Urothelium cell line (cell line): Measurements from ENCODE around the gene MYO1A.
A peak's percentile ranks its signal among the peaks of the same experiment; 100 is the strongest.
"Not testable (repeated sequence)": the region's sequence is repeated elsewhere in the genome, so short reads cannot be mapped to it uniquely, and the experiment has no call there.

Source experiments
- DNase-seq: peaks from one replicate; pipeline ENCODE4 v3.0.0; 2011; ENCODE audit warnings: low spot score, mixed read lengths
- FAIRE-seq: peaks from 2 replicates; lab custom pipeline; 2011; peaks lifted over from hg19 to GRCh38; lab: Jason Lieb, UNC

The MYO1A gene

GRCh38 chr12:57019983-57020719 lies 29.8 kb downstream of the MYO1A start:
- DNase-seq (no peak), FAIRE-seq (no peak)

GRCh38 chr12:57018906-57019305 lies 31.0 kb downstream of the MYO1A start:
- DNase-seq (no peak), FAIRE-seq (no peak)

DNA sequence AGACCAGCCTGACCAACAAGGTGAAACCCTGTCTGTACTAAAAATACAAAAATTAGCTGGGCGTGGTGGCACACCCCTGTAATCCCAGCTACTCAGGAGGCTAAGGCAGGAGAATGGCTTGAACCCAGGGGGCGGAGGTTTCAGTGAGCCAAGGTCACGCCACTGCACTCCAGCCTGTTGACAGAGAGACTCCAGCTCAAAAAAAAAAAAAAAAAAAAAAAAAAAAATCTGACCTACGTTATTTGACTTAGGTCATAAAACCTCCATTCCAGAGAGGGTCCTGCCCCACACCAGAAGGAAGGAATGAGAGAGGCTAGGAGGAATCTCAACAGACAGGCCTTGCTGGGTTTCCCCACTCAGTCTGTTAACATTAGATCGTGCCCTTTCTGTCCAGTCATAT lies 31.6 kb downstream of the MYO1A start:
- not testable (repeated sequence) for FAIRE-seq, DNase-seq

- FAIRE-seq (no peak), DNase-seq (no peak)
Observed at GRCh38 chr12:57016348-57016747, 33.6 kb downstream of the MYO1A start, which contains the start of gene TAC3. TSS of gene TAC3 (minus strand) at chr12:57016529. CDS start at chr12:57015797, 732 bp downstream.

GRCh38 chr12:57012600-57013465 lies 37.1 kb downstream of the MYO1A start:
- DNase-seq (no peak), FAIRE-seq (no peak)

- DNase-seq, result no peak
- no peak for FAIRE-seq
Observed at GRCh38 chr12:57011438-57012424, 38.2 kb downstream of the MYO1A start.

GRCh38 chr12:57010627-57011247 lies 39.2 kb downstream of the MYO1A start:
- DNase-seq (no peak), FAIRE-seq (no peak)

DNA sequence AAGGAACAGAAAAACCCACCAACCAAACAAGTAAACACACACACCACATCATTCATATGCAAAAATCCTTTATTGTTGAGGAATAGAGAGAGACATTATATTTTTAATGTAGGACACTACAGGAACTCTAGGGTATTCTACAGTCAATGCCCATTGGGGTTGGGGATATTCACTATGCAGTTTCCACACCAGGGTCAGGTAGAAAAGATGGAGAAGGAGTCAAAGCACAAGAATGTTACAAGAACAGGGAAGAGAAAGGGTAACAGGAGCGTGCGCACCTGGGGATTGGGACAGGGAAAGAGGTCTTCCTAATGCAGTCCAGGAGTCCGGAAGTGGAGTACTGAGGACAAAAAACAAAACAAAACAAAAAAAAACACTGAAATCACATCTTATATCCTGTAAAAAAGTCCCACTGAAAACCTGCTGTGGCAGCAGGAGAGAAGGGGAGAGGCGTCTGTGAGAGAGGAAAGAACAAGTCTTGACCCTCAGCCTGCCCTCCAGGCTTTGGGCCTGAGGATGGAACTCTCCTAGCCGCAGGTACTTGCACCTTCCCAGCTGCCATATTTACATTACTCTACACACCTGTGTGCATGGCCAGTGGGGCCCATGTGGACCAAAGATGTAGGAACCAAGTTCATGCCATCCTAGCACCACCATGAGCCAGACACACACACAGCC lies 39.8 kb downstream of the MYO1A start:
- DNase-seq (no peak), FAIRE-seq (no peak)

DNA sequence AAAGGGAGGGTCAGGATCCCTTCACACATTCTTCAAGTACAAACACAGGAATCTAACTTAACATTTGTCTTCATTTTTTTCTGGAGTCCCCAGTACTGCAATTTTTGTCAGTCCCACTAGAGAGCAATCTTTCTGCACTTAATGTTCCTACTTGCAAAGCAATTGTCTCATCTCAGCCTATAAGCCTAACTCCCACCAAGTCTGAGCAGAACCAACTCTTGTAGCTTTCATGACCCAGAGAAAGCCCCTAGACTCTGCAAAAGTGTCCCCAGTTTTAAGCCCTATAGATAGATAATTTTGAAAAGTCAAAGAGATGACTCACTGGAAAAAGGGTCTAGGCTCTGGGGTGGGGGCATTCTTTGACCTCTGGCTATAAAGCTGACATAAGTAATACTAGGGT lies 41.8 kb downstream of the MYO1A start:
- DNase-seq (peak; percentile 46), FAIRE-seq (no peak)

DNA sequence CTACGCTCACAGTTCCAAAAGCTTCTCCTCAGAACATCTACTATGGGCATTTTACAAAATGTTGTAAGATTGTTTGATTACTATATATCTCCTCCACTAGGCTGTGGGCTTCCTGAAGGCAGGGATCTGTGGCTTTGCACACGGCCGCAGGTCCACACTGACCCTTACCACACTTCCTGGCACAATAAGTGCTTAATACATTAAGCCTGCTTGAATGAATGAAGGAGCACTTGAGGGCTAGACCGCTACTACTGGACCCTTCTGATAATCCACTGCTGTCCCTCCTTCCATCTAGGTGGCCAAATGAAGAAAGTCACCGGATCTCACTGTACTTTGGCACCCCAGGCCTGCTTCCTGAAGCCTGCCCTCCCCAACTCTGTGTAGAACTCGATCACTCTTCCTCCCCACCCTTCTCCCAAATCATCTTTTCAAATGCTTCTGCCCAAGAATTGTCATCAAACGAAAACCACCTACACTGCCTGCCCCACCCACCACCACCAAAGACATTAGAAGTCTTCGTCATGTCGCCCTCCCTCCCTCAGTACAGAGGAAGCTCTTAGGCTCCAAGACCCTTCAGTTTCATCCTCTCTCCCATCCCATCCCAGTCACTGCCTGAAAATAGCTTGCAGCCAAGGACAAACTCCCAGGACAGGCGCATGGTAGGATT lies 43.0 kb downstream of the MYO1A start:
- FAIRE-seq (no peak), DNase-seq (no peak)

DNA sequence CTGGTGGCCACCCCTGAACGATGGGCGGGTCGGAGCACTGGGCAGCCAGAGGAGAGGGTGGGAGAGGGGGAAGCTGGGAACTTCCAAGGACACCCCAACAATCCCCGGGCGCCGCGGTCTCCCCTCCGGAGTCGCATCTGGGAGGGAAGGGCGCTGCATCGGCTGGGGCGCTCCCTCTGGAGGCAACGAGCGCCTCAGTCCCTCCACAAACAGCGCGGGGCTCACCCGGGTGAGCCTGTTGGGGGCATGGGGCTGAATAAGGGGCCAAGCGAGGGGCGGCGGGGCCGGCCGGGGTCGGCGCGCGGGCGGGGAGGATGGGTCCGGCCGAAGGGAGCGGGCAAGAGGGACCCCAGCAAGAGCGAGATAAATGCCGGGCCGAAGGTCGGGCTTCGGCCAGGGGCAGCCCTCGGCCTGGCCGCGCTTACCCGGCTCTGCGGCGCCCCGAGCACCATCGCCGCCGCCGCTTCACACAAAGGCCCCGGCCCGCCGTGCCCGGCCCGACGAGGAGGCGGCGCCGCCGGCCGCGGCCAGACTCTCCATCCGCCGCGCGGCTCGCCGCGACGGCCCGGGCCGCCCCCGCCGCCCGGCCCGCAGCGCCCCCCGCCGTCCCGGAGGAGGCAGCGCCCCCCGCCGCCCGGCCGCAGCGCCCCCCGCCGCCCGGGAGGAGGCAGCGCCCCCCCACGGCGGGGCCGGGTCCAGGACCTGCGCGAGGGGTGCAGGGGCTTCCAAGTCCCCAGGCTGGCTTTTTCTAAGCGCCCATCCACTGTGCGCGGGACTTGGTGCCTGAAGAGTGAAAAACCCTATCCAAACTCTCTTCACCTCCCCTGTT lies 43.7 kb downstream of the MYO1A start, which contains the start of gene ZBTB39:
ZBTB39 (minus strand) TSS at position 567 of the 829 bp plus-strand sequence. CDS start 1,629 bp downstream, outside the sequence.
- FAIRE-seq, result no peak
- peak; percentile 96 for DNase-seq

- FAIRE-seq, result no peak
- no peak for DNase-seq
Observed at GRCh38 chr12:57004651-57005050, 45.3 kb downstream of the MYO1A start.

GRCh38 chr12:57003395-57003794 lies 46.5 kb downstream of the MYO1A start:
- DNase-seq (no peak), FAIRE-seq (no peak)

- peak; percentile 76 for DNase-seq
- FAIRE-seq, result no peak
Observed at GRCh38 chr12:57001448-57001906, 48.5 kb downstream of the MYO1A start.

DNA sequence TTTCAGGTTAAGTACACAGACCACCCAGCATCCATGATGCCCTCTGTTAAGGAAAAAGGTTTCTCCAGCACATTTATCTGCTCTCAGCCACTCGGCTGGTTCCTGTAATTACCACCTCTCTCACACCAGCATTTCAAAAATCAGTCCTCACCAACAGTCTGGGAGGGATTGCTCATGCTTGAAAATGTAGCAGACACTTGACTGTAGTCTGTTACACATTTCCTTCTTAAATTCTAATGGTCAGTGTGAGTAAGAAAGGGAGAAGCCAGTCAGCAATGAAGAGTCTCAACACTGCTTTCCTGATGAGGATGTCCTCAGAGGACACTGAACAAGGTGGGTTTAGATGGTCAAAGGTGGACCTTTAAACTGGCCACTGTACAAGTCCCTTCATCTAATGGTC lies 49.5 kb downstream of the MYO1A start:
- FAIRE-seq (no peak), DNase-seq (no peak)

DNA sequence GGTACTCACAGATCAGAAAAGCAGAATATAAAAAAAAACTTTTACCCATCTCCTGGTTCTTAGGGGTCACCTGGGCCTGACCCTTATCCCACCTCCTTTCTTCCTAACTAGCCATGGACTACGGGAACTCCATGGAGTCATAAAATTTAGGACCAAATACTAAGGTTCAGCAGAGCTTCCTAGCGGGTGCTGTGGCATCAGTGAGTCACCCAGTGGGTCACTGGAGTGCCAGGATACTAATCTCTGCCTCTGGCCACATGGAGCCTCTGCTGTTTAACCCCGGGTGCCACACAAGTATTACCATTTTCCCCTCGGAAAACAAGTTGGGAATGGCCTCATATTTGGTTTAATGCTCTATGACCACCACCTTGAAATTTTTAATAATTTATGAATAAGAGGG lies 50.5 kb downstream of the MYO1A start:
- DNase-seq, result no peak
- no peak for FAIRE-seq

GRCh38 chr12:56998981-56999380 lies 50.9 kb downstream of the MYO1A start:
- FAIRE-seq, result no peak

DNA sequence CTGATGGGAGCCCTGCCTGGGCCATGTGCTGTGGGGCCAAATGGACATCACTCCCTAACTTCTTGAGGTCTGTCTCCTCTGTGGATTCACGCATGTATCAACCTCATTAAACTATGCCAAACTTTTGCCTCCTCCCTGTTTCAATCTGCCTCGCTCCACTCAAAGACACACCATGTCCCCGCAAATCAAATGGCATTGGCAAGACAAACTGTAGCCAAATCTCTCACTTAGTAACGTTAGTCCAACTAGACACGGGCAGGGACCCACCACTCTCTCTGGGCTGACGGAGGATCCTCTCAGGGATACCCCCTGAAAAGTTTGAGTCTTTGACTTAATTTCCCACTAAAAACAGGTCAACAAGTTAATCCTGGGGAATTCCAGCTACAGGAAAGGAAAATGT lies 51.6 kb downstream of the MYO1A start:
- FAIRE-seq, result no peak

More at GRCh38 chr12:56998981-56999380, 50.9 kb downstream of the MYO1A start:
- no peak for DNase-seq

More for the DNA sequence above, 51.6 kb downstream of the MYO1A start:
- DNase-seq, result no peak
